Smooth muscle cell (in vitro differentiated cells): ENCODE data around the gene GTF2H3. TPM values are rescaled to one million over a fixed set of nuclear protein-coding genes. Genes with fewer than 3 reads are reported as not detected.

Source experiments
- DNase-seq: peaks from one replicate; lab custom pipeline; 2025; ENCODE audit not compliant: unreplicated experiment; lab: John Stamatoyannopoulos, UW
- H2AFZ ChIP-seq: fragments of 200-600 bp; sonication (generic); 2 replicates; pipeline ENCODE4 v1.6.0; 2016; ENCODE audit warnings: antibody characterized with exemption, low read depth, mild to moderate bottlenecking
- H3F3A ChIP-seq: fragments of 200-600 bp; sonication (generic); 2 replicates; pipeline ENCODE4 v1.6.0; 2017; ENCODE audit warnings: antibody characterized with exemption, low read depth
- H3K27ac ChIP-seq: fragments of 200-600 bp; sonication (generic); 2 replicates; pipeline ENCODE4 v1.5.1; 2016; ENCODE audit warnings: low read depth, mild to moderate bottlenecking
- H3K27me3 ChIP-seq: fragments of 200-600 bp; sonication (generic); 2 replicates; pipeline ENCODE4 v1.6.1; 2016; ENCODE audit warnings: low read depth, mild to moderate bottlenecking
- H3K36me3 ChIP-seq: fragments of 200-600 bp; sonication (generic); 2 replicates; pipeline ENCODE4 v1.5.1; 2016; ENCODE audit warnings: low read depth
- H3K4me1 ChIP-seq: fragments of 200-600 bp; sonication (generic); 2 replicates; pipeline ENCODE4 v1.5.1; 2016; ENCODE audit warnings: low read depth
- H3K4me2 ChIP-seq: fragments of 200-600 bp; sonication (generic); 2 replicates; pipeline ENCODE4 v1.6.0; 2016; ENCODE audit warnings: mild to moderate bottlenecking
- H3K4me3 ChIP-seq: fragments of 200-600 bp; sonication (generic); 2 replicates; pipeline ENCODE4 v1.5.1; 2016; ENCODE audit warnings: mild to moderate bottlenecking
- H3K79me2 ChIP-seq: fragments of 200-600 bp; sonication (generic); 2 replicates; pipeline ENCODE4 v1.6.0; 2016; ENCODE audit warnings: low read depth, mild to moderate bottlenecking
- H3K9ac ChIP-seq: fragments of 200-600 bp; sonication (generic); 2 replicates; pipeline ENCODE4 v1.6.0; 2016; ENCODE audit warnings: low read depth
- H3K9me3 ChIP-seq: fragments of 200-600 bp; sonication (generic); replicated peaks from 2 replicates; pipeline ENCODE4 v1.5.1; 2016; ENCODE audit warnings: low read depth
- H4K20me1 ChIP-seq: fragments of 200-600 bp; sonication (generic); 2 replicates; pipeline ENCODE4 v1.6.0; 2016; ENCODE audit warnings: low read depth
- WGBS: methylation state at CpG from one replicate; pipeline ENCODE4 v1.1.7; 2016; ENCODE audit warnings: low lambda C conversion rate; 5-methylcytosine and 5-hydroxymethylcytosine counted together
- polyA plus RNA-seq: library from polyadenylated mRNA; unstranded; fragments of >200 nt; fragmentation: Nextera tagmentation; extraction: Ambion mirVana; gene quantifications from 2 replicates; pipeline ENCODE4 v1.2.1, GENCODE V29; 2016
- total RNA-seq: library from RNA; depleted of rRNA; stranded (reverse); fragments of >200 nt; gene quantifications from 2 replicates; pipeline ENCODE4 v1.2.3, GENCODE V29; 2014
- TF ChIP-seq, protein P1 (sequence below): fragments of 200-600 bp; sonication (generic); IDR thresholded peaks from 2 replicates; pipeline ENCODE4 v1.5.1; 2017; ENCODE audit warnings: borderline replicate concordance, mild to moderate bottlenecking, antibody characterized with exemption; ENCODE audit not compliant: insufficient read depth, poor library complexity, severe bottlenecking

GTF2H3 gene
- total and polyA plus RNA-seq, 2 experiments from 2014 or later = 10.8 to 43.2 TPM

DNA sequence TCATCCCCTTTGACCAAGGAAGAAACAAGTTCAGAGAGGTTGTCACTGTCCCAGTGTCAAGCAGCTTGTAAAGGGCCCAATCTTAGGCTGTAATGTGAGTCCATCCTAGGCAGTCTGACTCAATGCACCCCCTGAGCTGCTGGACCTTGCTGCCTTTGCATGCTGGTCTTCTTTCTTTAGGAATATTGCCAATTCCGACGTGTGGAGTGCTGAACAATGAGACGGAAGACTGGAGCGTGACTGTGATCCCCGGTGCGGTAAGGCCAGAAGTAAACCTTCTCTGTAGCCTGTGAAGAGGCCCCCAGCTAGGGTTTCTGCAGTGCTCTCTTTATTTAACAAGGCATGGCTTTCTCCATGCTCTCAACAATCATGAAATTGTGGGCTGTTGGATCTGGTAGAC, 38.2 kb downstream of the GTF2H3 start:
- WGBS = 94% methylated on average over 6 of the region's 6 CpGs
- H3K4me3 ChIP-seq = peak overlapping the region; percentile 63
- DNase-seq = no peak
- no peaks in the 10 kb centered on the region for H3K36me3 ChIP-seq
- peak overlapping the region; percentile 77 for H2AFZ ChIP-seq
- TF ChIP-seq, protein P1, sequence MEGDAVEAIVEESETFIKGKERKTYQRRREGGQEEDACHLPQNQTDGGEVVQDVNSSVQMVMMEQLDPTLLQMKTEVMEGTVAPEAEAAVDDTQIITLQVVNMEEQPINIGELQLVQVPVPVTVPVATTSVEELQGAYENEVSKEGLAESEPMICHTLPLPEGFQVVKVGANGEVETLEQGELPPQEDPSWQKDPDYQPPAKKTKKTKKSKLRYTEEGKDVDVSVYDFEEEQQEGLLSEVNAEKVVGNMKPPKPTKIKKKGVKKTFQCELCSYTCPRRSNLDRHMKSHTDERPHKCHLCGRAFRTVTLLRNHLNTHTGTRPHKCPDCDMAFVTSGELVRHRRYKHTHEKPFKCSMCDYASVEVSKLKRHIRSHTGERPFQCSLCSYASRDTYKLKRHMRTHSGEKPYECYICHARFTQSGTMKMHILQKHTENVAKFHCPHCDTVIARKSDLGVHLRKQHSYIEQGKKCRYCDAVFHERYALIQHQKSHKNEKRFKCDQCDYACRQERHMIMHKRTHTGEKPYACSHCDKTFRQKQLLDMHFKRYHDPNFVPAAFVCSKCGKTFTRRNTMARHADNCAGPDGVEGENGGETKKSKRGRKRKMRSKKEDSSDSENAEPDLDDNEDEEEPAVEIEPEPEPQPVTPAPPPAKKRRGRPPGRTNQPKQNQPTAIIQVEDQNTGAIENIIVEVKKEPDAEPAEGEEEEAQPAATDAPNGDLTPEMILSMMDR = no peak
- no peaks in the 10 kb centered on the region for H3K9me3 ChIP-seq
- no peak overlapping the region for H3K9ac ChIP-seq
- peak overlapping the region; percentile 92 for H3K4me2 ChIP-seq
- no peak overlapping the region for H3K27ac ChIP-seq
- H4K20me1 ChIP-seq = no peaks in the 10 kb centered on the region
- H3F3A ChIP-seq = no peaks in the 10 kb centered on the region
- H3K4me1 ChIP-seq = peaks cover 6% of the 10 kb centered on the region
- no peaks in the 10 kb centered on the region for H3K79me2 ChIP-seq
- no peaks in the 10 kb centered on the region for H3K27me3 ChIP-seq

DNA sequence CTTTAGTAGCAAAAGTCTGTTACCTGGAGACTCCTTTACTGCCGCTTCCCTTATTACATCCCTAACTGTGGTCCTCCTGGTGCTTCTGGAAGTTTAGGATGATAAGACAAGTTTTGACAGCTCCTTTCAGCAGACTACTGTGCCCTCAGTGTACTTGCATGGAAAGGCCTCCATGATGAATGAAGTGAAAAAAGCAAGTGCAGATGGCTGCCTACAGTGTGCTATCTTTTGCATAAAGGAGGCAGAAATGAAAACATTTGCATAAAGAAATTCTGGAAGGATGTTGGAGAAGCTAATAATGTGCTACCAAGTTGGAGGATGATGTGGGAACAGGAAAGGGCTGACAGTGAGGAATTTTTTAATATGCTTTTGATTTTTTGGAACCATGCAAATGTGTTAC, 41.8 kb downstream of the GTF2H3 start:
- TF ChIP-seq, protein P1 = no peak
- H3K4me2 ChIP-seq = no peak overlapping the region
- WGBS = 100% methylated on average over 1 of the region's 1 CpG
- H2AFZ ChIP-seq = no peak overlapping the region
- H3K79me2 ChIP-seq = no peaks in the 10 kb centered on the region
- no peaks in the 10 kb centered on the region for H3F3A ChIP-seq
- no peak overlapping the region for H3K27ac ChIP-seq
- no peak overlapping the region for H3K4me3 ChIP-seq
- no peaks in the 10 kb centered on the region for H3K36me3 ChIP-seq
- no peaks in the 10 kb centered on the region for H3K9me3 ChIP-seq
- no peak for DNase-seq
- no peaks in the 10 kb centered on the region for H3K27me3 ChIP-seq
- H3K9ac ChIP-seq = no peak overlapping the region
- H4K20me1 ChIP-seq = no peaks in the 10 kb centered on the region
- H3K4me1 ChIP-seq = peaks cover 6% of the 10 kb centered on the region

DNA sequence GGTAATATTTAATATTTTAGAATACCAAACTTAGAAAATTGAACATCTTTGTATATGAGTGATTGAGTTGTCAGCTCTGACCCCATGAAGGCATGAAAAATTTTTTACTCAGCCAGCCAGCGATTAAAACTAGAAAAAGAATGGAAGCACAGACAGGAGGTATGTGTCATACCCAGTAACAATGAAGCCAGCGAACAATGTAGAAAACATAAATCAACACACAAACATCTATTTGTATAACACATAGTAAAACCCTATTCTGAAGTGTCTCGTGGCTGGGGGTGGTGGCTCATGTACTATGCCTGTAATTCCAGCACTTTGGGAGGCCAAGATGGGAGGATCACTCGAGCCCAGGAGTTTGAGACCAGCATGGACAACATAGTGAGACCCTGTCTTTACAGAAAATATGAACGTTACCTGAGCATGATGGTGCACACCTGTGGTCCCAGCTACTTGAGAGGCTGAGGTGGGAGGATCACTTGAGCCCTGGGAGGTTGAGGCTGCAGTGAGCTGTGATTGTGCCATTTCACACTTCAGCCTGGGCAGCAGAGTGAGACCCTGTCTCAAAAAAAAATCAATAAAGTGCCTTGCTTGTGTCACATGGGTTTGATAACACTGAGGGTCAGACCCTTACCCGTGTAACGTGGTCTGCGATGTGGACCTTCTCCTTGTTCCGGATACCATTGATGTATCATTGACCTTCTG, 43.1 kb downstream of the GTF2H3 start:
- Histone ChIP-seq H3K4me3 (no peak overlapping the region), H3K27ac (no peak overlapping the region), H3F3A (no peaks in the 10 kb centered on the region), H3K9me3 (no peaks in the 10 kb centered on the region), H3K4me2 (no peak overlapping the region), H4K20me1 (no peaks in the 10 kb centered on the region), H3K36me3 (no peaks in the 10 kb centered on the region), H3K9ac (no peak overlapping the region), H3K27me3 (no peaks in the 10 kb centered on the region), H2AFZ (no peak overlapping the region), H3K4me1 (peaks cover 3% of the 10 kb centered on the region), H3K79me2 (no peaks in the 10 kb centered on the region)
- WGBS = 99% methylated on average over 9 of the region's 9 CpGs
- TF ChIP-seq, protein P1 = no peak
- no peak for DNase-seq

DNA sequence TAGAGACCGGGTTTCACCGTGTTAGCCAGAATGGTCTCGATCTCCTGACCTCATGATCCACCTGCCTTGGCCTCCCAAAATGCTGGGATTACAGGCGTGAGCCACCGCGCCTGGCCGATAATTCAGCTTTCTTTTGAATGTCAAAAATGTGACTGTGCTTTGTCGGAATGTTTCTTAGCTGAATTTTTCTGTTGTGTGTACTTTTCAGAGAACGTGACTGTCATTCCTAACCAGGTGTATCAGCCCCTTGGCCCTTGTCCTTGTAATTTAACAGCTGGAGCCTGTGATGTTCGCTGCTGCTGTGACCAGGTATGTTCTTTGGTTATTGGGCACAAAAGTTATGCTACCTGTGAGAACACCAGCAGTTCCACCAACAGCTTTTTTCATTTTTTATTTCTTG, 45.4 kb downstream of the GTF2H3 start:
- DNase-seq = no peak
- TF ChIP-seq, protein P1 = no peak
- Histone ChIP-seq H3K27ac (no peak overlapping the region), H2AFZ (no peak overlapping the region), H3F3A (no peaks in the 10 kb centered on the region), H3K27me3 (no peaks in the 10 kb centered on the region), H3K9me3 (no peaks in the 10 kb centered on the region), H3K4me3 (no peak overlapping the region), H3K9ac (no peak overlapping the region), H3K79me2 (no peaks in the 10 kb centered on the region), H3K4me1 (no peaks in the 10 kb centered on the region), H3K36me3 (no peaks in the 10 kb centered on the region), H3K4me2 (no peak overlapping the region), H4K20me1 (no peaks in the 10 kb centered on the region)
- 97% methylated on average over 10 of the region's 10 CpGs for WGBS
